Mammary epithelial cell (primary cell): ENCODE data around the gene FGF1.

Source experiments
- CTCF ChIP-seq, 2 donors: IDR thresholded peaks in 1 of 2; conservative IDR thresholded peaks in 1 of 2; 2 replicates each; pipeline ENCODE4 v1.5.1; 2011 to 2012; ENCODE audit warnings: inconsistent platforms in 2 of 2, low read length in 2 of 2, mild to moderate bottlenecking in 2 of 2, control low read depth in 1 of 2, low read depth in 1 of 2; ENCODE audit not compliant: insufficient read depth in 1 of 2; ENCODE audit errors: extremely low read depth in 1 of 2
- EZH2 ChIP-seq: IDR thresholded peaks from 2 replicates; pipeline ENCODE4 v1.6.1; 2012; ENCODE audit warnings: low read length, inconsistent platforms, borderline replicate concordance

- no peak for TF ChIP-seq CTCF (conservative IDR thresholded peaks at IDR 0.05 in 1 of 2, IDR thresholded peaks at IDR 0.05 in 1 of 2; ENCODE audit: extremely low read depth in 1 of 2, insufficient read depth in 1 of 2, low read depth in 1 of 2, low read length in 2 of 2)
- no peak for TF ChIP-seq EZH2
These were observed 1.3 kb downstream of the FGF1 start for GRCh38 chr5:142684508-142685041.
